Calu3 (cell line): Measurements from ENCODE around the gene ZNF548. TPM values are rescaled to one million over a fixed set of nuclear protein-coding genes. Genes with fewer than 3 reads are reported as not detected.
A peak's percentile ranks its signal among the peaks of the same experiment; 100 is the strongest.

ENCODE experiments used
- BruUV-seq: library from RNA; stranded (reverse); fragments of 400-500 nt; replicated peaks from 2 replicates; lab custom pipeline; 2021; lab: Mats Ljungman, UMichigan
- CTCF ChIA-PET: fragments of 300-600 bp; sonication (Branson Sonifier 250); formaldehyde crosslinking; loops from one replicate; lab custom pipeline; 2022; ENCODE audit warnings: antibody characterized with exemption; lab: Charles Lee
- DNase-seq: peaks from one replicate; pipeline ENCODE4 v3.0.0; 2022
- H3K27ac Mint-ChIP-seq: one replicate; pipeline ENCODE4 v1.8.0; 2022; ENCODE audit warnings: mixed read lengths; ENCODE audit not compliant: unreplicated experiment
- H3K27me3 Mint-ChIP-seq: one replicate; pipeline ENCODE4 v1.8.0; 2022; ENCODE audit warnings: mixed read lengths; ENCODE audit not compliant: unreplicated experiment
- H3K36me3 Mint-ChIP-seq: one replicate; pipeline ENCODE4 v1.8.0; 2022; ENCODE audit warnings: mild to moderate bottlenecking, moderate library complexity, mixed read lengths; ENCODE audit not compliant: insufficient read depth, unreplicated experiment
- H3K4me1 Mint-ChIP-seq: one replicate; pipeline ENCODE4 v1.8.0; 2022; ENCODE audit warnings: mild to moderate bottlenecking, low read depth, mixed read lengths; ENCODE audit not compliant: unreplicated experiment
- H3K4me3 Mint-ChIP-seq: one replicate; pipeline ENCODE4 v1.8.0; 2022; ENCODE audit warnings: mild to moderate bottlenecking, low read depth, moderate library complexity, mixed read lengths; ENCODE audit not compliant: unreplicated experiment
- H3K9me3 Mint-ChIP-seq: one replicate; pipeline ENCODE4 v1.8.0; 2022; ENCODE audit warnings: low read depth, mixed read lengths; ENCODE audit not compliant: unreplicated experiment
- CTCF ChIP-seq: fragments of 200-600 bp; IDR thresholded peaks from one replicate; pipeline ENCODE4 v1.8.0; 2022; ENCODE audit warnings: antibody characterized with exemption; ENCODE audit not compliant: unreplicated experiment
- intact Hi-C: fragments of 100-400 bp; cut with micrococcal nuclease; formaldehyde crosslinking; loops from one replicate; pipeline ENCODE4 v1.10.0; 2022; ENCODE audit not compliant: unreplicated experiment
- total RNA-seq: library from RNA; stranded (reverse); gene quantifications from 2 replicates; pipeline ENCODE4 v1.2.3, GENCODE V29; 2022

ZNF548 gene
- total RNA-seq, 1 experiment from 2014 or later: 23.0 TPM

- Mint-ChIP-seq H3K27me3 (no peaks in the 10 kb centered on the region), H3K4me3 (no peak overlapping the region), H3K27ac (no peak overlapping the region), H3K4me1 (no peaks in the 10 kb centered on the region), H3K9me3 (peaks cover 15% of the 10 kb centered on the region), H3K36me3 (peaks cover 6% of the 10 kb centered on the region)
- TF ChIP-seq CTCF: no peak
- no TSS peak for BruUV-seq
- CTCF ChIA-PET: interaction anchor here (0.7 kb wide), 1 partner anchor 648 kb away, joined by 4 read pairs; no protein-coding TSS in a partner anchor
- DNase-seq: no peak
- intact Hi-C loops: loop anchor here (10.0 kb wide), 1 partner anchor 186 kb away; the partner anchor contains the start of gene ZNF264
Observed at GRCh38 chr19:57380923-57381322, 8.7 kb upstream of the ZNF548 start.

- no peak overlapping the region for H3K4me3 Mint-ChIP-seq
- H3K36me3 Mint-ChIP-seq: no peaks in the 10 kb centered on the region
- peaks cover 21% of the 10 kb centered on the region for H3K9me3 Mint-ChIP-seq
- no peak for DNase-seq
- intact Hi-C loops: loop anchor here (10.0 kb wide), 1 partner anchor 188 kb away; the partner anchor contains the start of gene ZNF264
- TF ChIP-seq CTCF: no peak
- no TSS peak for BruUV-seq
- H3K27me3 Mint-ChIP-seq: no peaks in the 10 kb centered on the region
- no peaks in the 10 kb centered on the region for H3K4me1 Mint-ChIP-seq
- no peak overlapping the region for H3K27ac Mint-ChIP-seq
- CTCF ChIA-PET: no interaction called here
Observed at GRCh38 chr19:57382806-57383488, 6.7 kb upstream of the ZNF548 start.

GRCh38 chr19:57389194-57389729 is 392 bp upstream of the ZNF548 start:
- TF ChIP-seq CTCF: no peak
- Mint-ChIP-seq H3K4me3 (peak overlapping the region; percentile 75), H3K4me1 (peaks cover 10% of the 10 kb centered on the region), H3K36me3 (peaks cover 22% of the 10 kb centered on the region), H3K9me3 (peaks cover 15% of the 10 kb centered on the region), H3K27me3 (no peaks in the 10 kb centered on the region), H3K27ac (peak overlapping the region; percentile 90)
- BruUV-seq: no TSS peak
- intact Hi-C loops: loop anchor here (1.0 to 10.0 kb wide), 3 partner anchors 22 to 194 kb away; partner anchors contain the start of genes TRAPPC2B, ZNF17, ZNF264 and ZNF547
- no peak for DNase-seq
- CTCF ChIA-PET: interaction anchor here (0.6 to 1.1 kb wide), 4 partner anchors 26 to 429 kb away, joined by 3 to 5 read pairs (median 4); partner anchors contain the start of genes TRAPPC2B and ZNF547

GRCh38 chr19:57395710-57396109 is 6.1 kb downstream of the ZNF548 start:
- intact Hi-C loops: no loop called here
- TF ChIP-seq CTCF: no peak
- peaks cover 22% of the 10 kb centered on the region for H3K36me3 Mint-ChIP-seq
- no peak overlapping the region for H3K27ac Mint-ChIP-seq
- no TSS peak for BruUV-seq
- peaks cover 36% of the 10 kb centered on the region for H3K9me3 Mint-ChIP-seq
- H3K27me3 Mint-ChIP-seq: no peaks in the 10 kb centered on the region
- CTCF ChIA-PET: no interaction called here
- peaks cover 5% of the 10 kb centered on the region for H3K4me1 Mint-ChIP-seq
- no peak for DNase-seq
- no peak overlapping the region for H3K4me3 Mint-ChIP-seq
